PC-9 (cell line): ENCODE data around the gene TUBE1. TPM values are rescaled to one million over a fixed set of nuclear protein-coding genes. Genes with fewer than 3 reads are reported as not detected.

Experiments used
- BruUV-seq: library from RNA; stranded (reverse); fragments of 400-500 nt; replicated peaks from 2 replicates; lab custom pipeline; 2021; lab: Mats Ljungman, UMichigan
- CTCF ChIA-PET: fragments of 300-600 bp; sonication (Branson Sonifier 250); formaldehyde crosslinking; loops from one replicate; lab custom pipeline; 2022; ENCODE audit warnings: antibody characterized with exemption; lab: Charles Lee
- POLR2A ChIA-PET: fragments of 300-600 bp; sonication (Branson Sonifier 250); formaldehyde crosslinking; loops from one replicate; lab custom pipeline; 2022; ENCODE audit warnings: antibody characterized with exemption; ENCODE audit not compliant: unreplicated experiment; lab: Charles Lee
- DNase-seq, 2 experiments: peaks; one replicate each; pipeline versions ENCODE4 v3.0.0 to v3.0.0-alpha.2; 2015 to 2022; ENCODE audit warnings: mixed read lengths in 1 of 2
- H2AFZ ChIP-seq: fragments of 200-600 bp; sonication (generic); 2 replicates; pipeline ENCODE4 v1.8.1; 2017; ENCODE audit warnings: antibody characterized with exemption
- H3F3A ChIP-seq: fragments of 200-600 bp; sonication (generic); 2 replicates; pipeline ENCODE4 v1.8.1; 2017; ENCODE audit warnings: antibody characterized with exemption, mild to moderate bottlenecking, low read depth; ENCODE audit not compliant: insufficient read depth
- H3K27ac ChIP-seq: fragments of 200-600 bp; sonication (generic); 2 replicates; pipeline ENCODE4 v1.6.1; 2016; ENCODE audit warnings: mixed run types
- H3K27me3 ChIP-seq: fragments of 200-600 bp; sonication (generic); 2 replicates; pipeline ENCODE4 v1.6.1; 2016; ENCODE audit warnings: low read depth, mixed run types; ENCODE audit not compliant: insufficient read depth
- H3K36me3 ChIP-seq: fragments of 200-600 bp; sonication (generic); 2 replicates; pipeline ENCODE4 v1.6.1; 2016; ENCODE audit warnings: low read depth, mixed run types
- H3K4me1 ChIP-seq: fragments of 200-600 bp; sonication (generic); replicated peaks from 2 replicates; pipeline ENCODE4 v1.6.1; 2016; ENCODE audit warnings: mixed run types; ENCODE audit not compliant: insufficient read depth
- H3K4me2 ChIP-seq: fragments of 200-600 bp; sonication (generic); 2 replicates; pipeline ENCODE4 v1.6.1; 2017; ENCODE audit warnings: mixed run types
- H3K4me3 ChIP-seq: fragments of 200-600 bp; sonication (generic); 2 replicates; pipeline ENCODE4 v1.6.1; 2016; ENCODE audit warnings: mixed run types
- H3K79me2 ChIP-seq: fragments of 200-600 bp; sonication (generic); 2 replicates; pipeline ENCODE4 v1.6.1; 2017; ENCODE audit warnings: low read depth, mixed run types
- H3K9me2 ChIP-seq: fragments of 200-600 bp; sonication (generic); 2 replicates; pipeline ENCODE4 v1.8.1; 2017; ENCODE audit warnings: mild to moderate bottlenecking; ENCODE audit not compliant: insufficient read depth
- H3K9me3 ChIP-seq: fragments of 200-600 bp; sonication (generic); 2 replicates; pipeline ENCODE4 v1.8.1; 2016; ENCODE audit warnings: low read depth; ENCODE audit not compliant: insufficient read depth
- H4K20me1 ChIP-seq: fragments of 200-600 bp; sonication (generic); 2 replicates; pipeline ENCODE4 v1.8.1; 2017; ENCODE audit not compliant: insufficient read depth
- EZH2 ChIP-seq: fragments of 200-600 bp; sonication (generic); IDR thresholded peaks from 2 replicates; pipeline ENCODE4 v1.8.0; 2017; ENCODE audit warnings: antibody characterized with exemption, low read depth
- intact Hi-C: fragments of 100-400 bp; cut with micrococcal nuclease; formaldehyde crosslinking; loops from one replicate; pipeline ENCODE4 v1.10.0; 2022; ENCODE audit not compliant: unreplicated experiment
- total RNA-seq: library from RNA; stranded (reverse); gene quantifications from 2 replicates; pipeline ENCODE4 v1.2.3, GENCODE V29; 2021
- TF ChIP-seq, protein P1 (sequence below): fragments of 200-600 bp; sonication (generic); conservative IDR thresholded peaks from 2 replicates; pipeline ENCODE4 v1.6.1; 2017; ENCODE audit warnings: mixed run types, antibody characterized with exemption, mild to moderate bottlenecking, moderate library complexity

TUBE1 gene
- total RNA-seq, 1 experiment from 2014 or later, result 30.3 TPM

DNA sequence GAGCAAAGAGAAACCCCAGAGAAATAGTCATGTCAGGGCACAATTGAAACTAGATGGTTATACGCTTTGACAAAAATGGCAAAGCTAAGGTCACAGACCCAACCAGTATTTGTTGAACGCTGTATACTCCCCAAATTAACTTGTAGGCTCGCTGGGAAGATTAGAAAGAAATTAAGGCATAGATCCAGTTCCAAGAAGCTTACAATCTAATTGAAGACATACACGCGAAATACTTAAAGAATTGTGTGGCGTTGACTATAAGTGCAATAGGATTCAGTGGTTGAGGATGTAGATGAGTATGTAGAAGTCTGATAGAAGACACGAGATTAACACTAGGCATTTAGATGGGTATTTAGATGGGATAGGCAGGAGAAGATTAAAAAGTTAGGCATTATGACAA lies 634 bp upstream of the TUBE1 start:
- intact Hi-C loops, result loop anchor here (5.0 to 10.0 kb wide), 2 partner anchors 287 to 1849 kb away; no protein-coding TSS in a partner anchor
- Histone ChIP-seq H3F3A (no peaks in the 10 kb centered on the region; the same call in 1 of the 2 replicates), H3K4me1 (peaks cover 17% of the 10 kb centered on the region), H4K20me1 (0 out of 2 replicates have a peak, but pooled peaks cover 8% of the 10 kb centered on the region), H3K9me2 (no peaks in the 10 kb centered on the region), H3K27me3 (no peaks in the 10 kb centered on the region), H3K4me3 (peak overlapping the region; percentile 72), H3K36me3 (peaks cover 23% of the 10 kb centered on the region), H3K4me2 (peak overlapping the region; percentile 90), H2AFZ (peak overlapping the region; percentile 92), H3K79me2 (peaks cover 24% of the 10 kb centered on the region), H3K27ac (no peak overlapping the region), H3K9me3 (no peaks in the 10 kb centered on the region)
- CTCF ChIA-PET, result interaction anchor here (0.6 to 1.0 kb wide), 2 partner anchors 45 to 197 kb away, joined by 5 read pairs; no protein-coding TSS in a partner anchor
- BruUV-seq, result TSS peak; percentile 68
- peak in 1 of 2 experiments; percentile 29 for DNase-seq
- POLR2A ChIA-PET, result interaction anchor here (0.5 to 0.7 kb wide), 4 partner anchors 38 to 886 kb away, joined by 3 to 6 read pairs (median 3); no protein-coding TSS in a partner anchor
- TF ChIP-seq EZH2, result no peak
- TF ChIP-seq, protein P1, sequence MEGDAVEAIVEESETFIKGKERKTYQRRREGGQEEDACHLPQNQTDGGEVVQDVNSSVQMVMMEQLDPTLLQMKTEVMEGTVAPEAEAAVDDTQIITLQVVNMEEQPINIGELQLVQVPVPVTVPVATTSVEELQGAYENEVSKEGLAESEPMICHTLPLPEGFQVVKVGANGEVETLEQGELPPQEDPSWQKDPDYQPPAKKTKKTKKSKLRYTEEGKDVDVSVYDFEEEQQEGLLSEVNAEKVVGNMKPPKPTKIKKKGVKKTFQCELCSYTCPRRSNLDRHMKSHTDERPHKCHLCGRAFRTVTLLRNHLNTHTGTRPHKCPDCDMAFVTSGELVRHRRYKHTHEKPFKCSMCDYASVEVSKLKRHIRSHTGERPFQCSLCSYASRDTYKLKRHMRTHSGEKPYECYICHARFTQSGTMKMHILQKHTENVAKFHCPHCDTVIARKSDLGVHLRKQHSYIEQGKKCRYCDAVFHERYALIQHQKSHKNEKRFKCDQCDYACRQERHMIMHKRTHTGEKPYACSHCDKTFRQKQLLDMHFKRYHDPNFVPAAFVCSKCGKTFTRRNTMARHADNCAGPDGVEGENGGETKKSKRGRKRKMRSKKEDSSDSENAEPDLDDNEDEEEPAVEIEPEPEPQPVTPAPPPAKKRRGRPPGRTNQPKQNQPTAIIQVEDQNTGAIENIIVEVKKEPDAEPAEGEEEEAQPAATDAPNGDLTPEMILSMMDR, result 0 out of 2 replicates have a peak, but pooled peaks have one; percentile 11

DNA sequence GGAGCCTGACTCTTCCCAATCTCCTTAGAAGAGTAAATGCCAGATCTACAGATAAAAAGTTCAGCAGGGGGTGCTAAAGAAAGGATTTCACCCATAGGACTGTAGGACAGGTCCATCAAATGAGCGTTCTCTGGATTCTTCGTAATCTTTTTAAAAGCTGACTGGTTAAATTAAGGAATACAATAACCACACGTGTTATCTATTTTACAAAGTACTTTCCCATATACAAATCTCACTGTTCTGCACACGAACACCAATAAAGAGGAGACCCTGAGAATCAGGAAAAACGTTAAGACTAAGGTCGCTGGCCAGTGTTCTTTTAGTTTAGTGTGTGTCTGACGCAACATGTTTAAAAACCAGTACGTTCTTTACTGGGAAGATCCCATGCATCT lies 542 bp downstream of the TUBE1 start:
- TSS peak; percentile 53 for BruUV-seq
- H3K36me3 ChIP-seq, result peaks cover 23% of the 10 kb centered on the region
- peak in 1 of 2 experiments; percentile 64 for DNase-seq
- H2AFZ ChIP-seq, result peak overlapping the region; percentile 92
- H3F3A ChIP-seq, result no peaks in the 10 kb centered on the region; the same call in 1 of the 2 replicates
- H3K9me2 ChIP-seq, result no peaks in the 10 kb centered on the region
- H3K4me2 ChIP-seq, result peak overlapping the region; percentile 90
- no peaks in the 10 kb centered on the region for H3K9me3 ChIP-seq
- POLR2A ChIA-PET, result interaction anchor here (0.6 kb wide), 1 partner anchor 9 kb away, joined by 8 read pairs; no protein-coding TSS in a partner anchor
- intact Hi-C loops, result loop anchor here (5.0 to 10.0 kb wide), 2 partner anchors 288 to 1851 kb away; no protein-coding TSS in a partner anchor
- CTCF ChIA-PET, result no interaction called here
- TF ChIP-seq, protein P1, result peak; percentile 57; the same call in 1 of the 2 replicates
- no peak for TF ChIP-seq EZH2
- H3K4me1 ChIP-seq, result peaks cover 17% of the 10 kb centered on the region
- H3K27me3 ChIP-seq, result no peaks in the 10 kb centered on the region
- peak overlapping the region; percentile 72 for H3K4me3 ChIP-seq
- H3K79me2 ChIP-seq, result peaks cover 24% of the 10 kb centered on the region
- H4K20me1 ChIP-seq, result 0 out of 2 replicates have a peak, but pooled peaks cover 8% of the 10 kb centered on the region
- peak overlapping the region; percentile 53 for H3K27ac ChIP-seq

DNA sequence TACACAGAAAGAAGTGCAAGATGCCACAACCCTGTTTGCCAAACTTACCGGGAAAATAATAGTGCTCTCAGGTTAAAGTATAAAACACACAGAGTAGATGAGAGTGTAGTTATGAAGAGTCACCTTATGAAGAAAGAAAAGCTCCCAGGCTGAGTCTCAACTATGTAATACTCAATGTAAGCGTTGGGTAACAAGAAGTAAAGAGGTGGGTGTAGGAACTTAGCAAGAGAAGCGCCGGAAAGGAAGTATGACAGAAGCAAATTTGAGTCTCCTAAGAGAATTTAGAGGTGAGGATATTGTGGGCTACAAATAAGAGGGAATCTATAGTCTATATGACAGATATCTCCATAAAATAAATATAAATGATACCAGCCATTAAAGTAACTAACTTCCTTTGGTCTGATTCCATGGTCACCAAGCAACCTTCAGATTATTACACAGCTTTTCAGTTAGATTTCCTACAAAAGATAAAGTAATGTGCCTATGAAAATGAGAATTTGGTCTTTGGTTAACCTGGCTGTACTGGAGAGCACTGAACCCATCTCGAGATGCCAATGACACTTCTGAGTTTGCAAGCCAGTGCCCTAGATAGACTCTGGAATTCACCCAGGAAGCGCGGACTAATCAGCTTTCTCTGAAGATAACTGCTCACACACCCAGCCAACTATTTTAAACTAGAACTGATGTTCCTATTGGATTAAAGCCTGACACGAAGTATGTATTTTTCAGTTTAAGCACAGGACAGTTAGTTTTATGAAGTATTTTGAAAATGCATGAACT lies 1.8 kb downstream of the TUBE1 start:
- H2AFZ ChIP-seq, result no peak overlapping the region
- H3K27me3 ChIP-seq, result no peaks in the 10 kb centered on the region
- 0 out of 2 replicates have a peak, but pooled peaks cover 11% of the 10 kb centered on the region for H4K20me1 ChIP-seq
- ChIA-PET CTCF (no interaction called here), POLR2A (interaction anchor here (0.7 kb wide), 1 partner anchor 181 kb away, joined by 8 read pairs; no protein-coding TSS in a partner anchor)
- H3K4me2 ChIP-seq, result peak overlapping the region; percentile 90; the same call in 1 of the 2 replicates
- peaks cover 28% of the 10 kb centered on the region for H3K36me3 ChIP-seq
- intact Hi-C loops, result loop anchor here (5.0 to 10.0 kb wide), 2 partner anchors 289 to 1852 kb away; no protein-coding TSS in a partner anchor
- no peak for TF ChIP-seq EZH2
- TF ChIP-seq, protein P1, result no peak
- BruUV-seq, result no TSS peak
- H3K79me2 ChIP-seq, result peaks cover 24% of the 10 kb centered on the region
- no peak overlapping the region for H3K27ac ChIP-seq
- peak in 1 of 2 experiments; percentile 22 for DNase-seq
- H3K4me3 ChIP-seq, result peak overlapping the region; percentile 72; the same call in 1 of the 2 replicates
- H3K9me2 ChIP-seq, result no peaks in the 10 kb centered on the region
- no peaks in the 10 kb centered on the region for H3K9me3 ChIP-seq
- H3K4me1 ChIP-seq, result peaks cover 17% of the 10 kb centered on the region
- H3F3A ChIP-seq, result no peaks in the 10 kb centered on the region; the same call in 1 of the 2 replicates
